ENCODE data around the gene LPAR6.

GRCh38 chr13:48404952-48405351, 8.0 kb downstream of the LPAR6 start:
- no peak for TF ChIP-seq HIC2 (CRISPR knock-in tag; IDR thresholded peaks at IDR 0.05; ENCODE audit: low read depth)
- TF ChIP-seq CTCF (CRISPR knock-in tag; IDR thresholded peaks at IDR 0.05): no peak
- no peak for TF ChIP-seq SMC3 (IDR thresholded peaks at IDR 0.05; ENCODE audit: low read length)
- no peak for TF ChIP-seq UBTF (CRISPR knock-in tag; IDR thresholded peaks at IDR 0.05)
- no peak for TF ChIP-seq POLR2AphosphoS5 (IDR thresholded peaks at IDR 0.05; ENCODE audit: low read depth, low read length)
- no peak for TF ChIP-seq MAFF (IDR thresholded peaks at IDR 0.05; ENCODE audit: low read depth, low read length)
- no peak for TF ChIP-seq ZNF335 (CRISPR knock-in tag; IDR thresholded peaks at IDR 0.05)
- TF ChIP-seq SNRNP70 (IDR thresholded peaks at IDR 0.05; ENCODE audit: low read depth, low read length): no peak
- TF ChIP-seq CERS6 (CRISPR knock-in tag; IDR thresholded peaks at IDR 0.05): no peak
- TF ChIP-seq TAF15 (IDR thresholded peaks at IDR 0.05; ENCODE audit: low read depth, low read length, poor library complexity, severe bottlenecking): no peak
- TF ChIP-seq ZNF749 (CRISPR knock-in tag; IDR thresholded peaks at IDR 0.05; ENCODE audit: borderline replicate concordance): no peak
- no peak for TF ChIP-seq SP2 (CRISPR knock-in tag; IDR thresholded peaks at IDR 0.05)

Measured in HepG2 (cell line).